ENCODE results near the gene RMND5A.

- no peak for TF ChIP-seq CTCF (conservative IDR thresholded peaks at IDR 0.05; ENCODE audit: low read depth, low read length)
- TF ChIP-seq EZH2 (IDR thresholded peaks at IDR 0.05; ENCODE audit: low read length, unreplicated experiment): no peak
- TF ChIP-seq EZH2phosphoT487 (IDR thresholded peaks at IDR 0.05; ENCODE audit: borderline replicate concordance, low read length): no peak
These were observed 50.8 kb downstream of the RMND5A start for GRCh38 chr2:86770816-86771301.
